Measurements from ENCODE around the gene LAMC2. TPM values are rescaled to one million over a fixed set of nuclear protein-coding genes. Genes with fewer than 3 reads are reported as not detected.

The LAMC2 gene
- 0.09 and 1.5 TPM in 2 replicates for total RNA-seq

DNA sequence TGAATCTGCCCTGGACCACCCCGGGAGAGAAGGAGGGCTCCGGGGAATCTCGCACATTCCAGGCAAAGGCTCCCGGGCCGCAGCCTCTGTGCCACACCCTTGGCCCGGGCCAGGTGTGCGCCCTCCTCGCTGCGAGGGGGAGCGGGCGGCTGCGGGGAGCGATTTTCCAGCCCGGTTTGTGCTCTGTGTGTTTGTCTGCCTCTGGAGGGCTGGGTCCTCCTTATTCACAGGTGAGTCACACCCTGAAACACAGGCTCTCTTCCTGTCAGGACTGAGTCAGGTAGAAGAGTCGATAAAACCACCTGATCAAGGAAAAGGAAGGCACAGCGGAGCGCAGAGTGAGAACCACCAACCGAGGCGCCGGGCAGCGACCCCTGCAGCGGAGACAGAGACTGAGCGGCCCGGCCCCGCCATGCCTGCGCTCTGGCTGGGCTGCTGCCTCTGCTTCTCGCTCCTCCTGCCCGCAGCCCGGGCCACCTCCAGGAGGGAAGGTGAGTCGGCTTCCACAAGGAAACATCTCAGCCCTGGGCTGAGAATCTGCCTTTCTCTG, at the start of gene LAMC2:
TSS of gene LAMC2 (plus strand) at position 324 of the 550 bp plus-strand sequence. CDS start at position 413, 89 bp downstream.

Other genes starting within 250 kb of the LAMC2 start
- under 0.01 TPM in 1 of 2 replicates, not detected in the other for gene SHCBP1L, start 233.1 kb upstream of the LAMC2 start, total RNA-seq
- 312 and 409 TPM in 2 replicates for gene LAMC1, start 162.8 kb upstream of the LAMC2 start, total RNA-seq
- gene NMNAT2, start 232.1 kb downstream of the LAMC2 start, total RNA-seq: 0.33 and 0.34 TPM in 2 replicates

Data from dermis lymphatic vessel endothelial cell (primary cell).